Lung microvascular endothelial cell (primary cell): Measurements from ENCODE around the gene KCTD5. TPM values are rescaled to one million over a fixed set of nuclear protein-coding genes. Genes with fewer than 3 reads are reported as not detected.
"Not testable (repeated sequence)": the region's sequence is repeated elsewhere in the genome, so short reads cannot be mapped to it uniquely, and the experiment has no call there.

Source experiments
- DNase-seq, 2 donors: peaks; one replicate each; pipeline versions ENCODE4 v3.0.0 to v3.0.0-alpha.2; 2010; ENCODE audit warnings: low read depth in 2 of 2
- total RNA-seq: library from RNA; depleted of rRNA; stranded (reverse); fragments of >200 nt; gene quantifications from 2 replicates; pipeline ENCODE4 v1.2.1, GENCODE V29; 2014

The KCTD5 gene
- total RNA-seq, 1 donor from 2014 or later, result 17.5 TPM

DNA sequence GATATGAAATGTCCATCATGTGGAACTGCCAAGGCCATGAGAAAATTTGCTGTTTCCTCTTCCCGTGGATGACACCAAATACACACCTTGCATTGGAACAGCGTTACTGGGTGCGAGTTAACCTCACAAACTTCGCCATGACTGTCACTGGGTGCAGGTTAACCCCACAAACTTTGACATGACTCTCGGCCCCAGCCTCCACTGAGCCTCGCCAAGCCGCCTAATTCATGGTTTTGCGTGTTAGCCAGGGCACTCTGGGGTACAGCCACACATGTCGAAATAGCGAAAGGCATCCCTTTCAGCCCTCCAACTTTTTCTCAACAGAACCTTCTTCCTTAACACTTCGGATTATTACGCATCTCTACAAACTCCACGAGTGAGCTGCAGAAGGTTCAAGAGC is 10.6 kb upstream of the KCTD5 start:
- no peak for DNase-seq

DNA sequence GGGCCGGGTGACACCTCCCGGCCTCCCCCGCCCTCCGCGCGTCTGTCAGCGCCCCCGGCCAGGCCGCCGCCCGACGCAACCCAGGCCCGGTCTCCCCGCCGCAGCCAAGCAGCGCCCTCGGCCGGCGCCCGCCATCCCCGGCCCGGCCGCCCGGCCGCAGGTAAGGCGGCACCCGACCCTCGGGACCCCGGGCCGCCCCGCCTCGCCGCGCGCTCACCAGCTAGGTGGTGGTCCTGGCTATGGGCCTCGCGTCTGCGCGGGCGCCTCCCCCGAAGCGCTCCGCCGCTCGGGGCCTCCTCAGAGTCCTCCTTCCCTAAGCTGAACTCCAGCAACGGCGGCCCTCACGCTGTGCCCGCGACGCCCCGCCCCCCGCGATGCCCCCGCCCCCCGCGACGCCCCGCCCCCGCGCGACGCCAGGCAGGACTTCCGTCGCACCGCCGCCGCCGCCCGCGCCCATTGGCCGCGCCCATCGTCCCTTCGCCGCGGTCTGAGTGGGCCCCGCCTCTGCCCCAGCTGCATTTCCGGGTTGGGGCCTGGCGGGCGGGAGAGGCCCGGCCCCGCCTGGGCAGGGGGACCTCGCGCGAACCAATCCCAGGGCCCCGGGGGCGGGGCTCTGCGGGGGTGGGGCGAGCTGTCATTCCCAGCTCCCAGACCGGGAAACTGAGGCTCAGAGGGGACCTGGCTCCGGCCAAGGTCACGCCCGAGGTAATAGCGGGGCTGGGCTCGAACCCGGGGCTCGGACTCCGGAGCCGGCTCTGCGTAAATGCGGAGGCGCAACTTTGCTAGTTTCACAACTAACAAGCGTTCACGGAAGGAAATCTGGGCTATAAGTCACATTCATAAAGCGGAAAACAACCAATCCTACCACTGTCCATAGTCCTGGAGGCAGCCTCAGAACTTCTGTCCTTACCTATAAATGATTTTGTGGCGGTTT is 9.0 kb upstream of the KCTD5 start:
- peak; percentile 96 to 98 for DNase-seq

DNA sequence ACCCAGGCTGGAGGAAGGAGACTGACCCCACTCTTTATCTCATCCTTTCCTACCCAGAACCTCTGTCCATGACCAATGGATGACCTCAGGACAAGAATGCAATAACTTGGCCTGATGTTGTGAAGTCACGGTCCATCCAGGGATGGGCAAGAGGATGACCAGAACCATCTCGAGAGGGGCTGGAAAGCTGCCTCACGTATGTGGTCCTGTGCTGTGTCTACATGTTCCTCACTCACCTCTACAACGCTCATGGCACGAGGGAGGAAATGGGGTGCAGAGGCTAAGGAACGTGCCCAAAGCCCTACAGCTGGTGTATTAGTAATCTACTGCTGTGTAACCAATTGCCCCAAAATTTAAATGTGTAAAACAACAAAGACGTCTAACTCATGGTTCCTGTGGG is 7.3 kb upstream of the KCTD5 start:
- no peak for DNase-seq

DNA sequence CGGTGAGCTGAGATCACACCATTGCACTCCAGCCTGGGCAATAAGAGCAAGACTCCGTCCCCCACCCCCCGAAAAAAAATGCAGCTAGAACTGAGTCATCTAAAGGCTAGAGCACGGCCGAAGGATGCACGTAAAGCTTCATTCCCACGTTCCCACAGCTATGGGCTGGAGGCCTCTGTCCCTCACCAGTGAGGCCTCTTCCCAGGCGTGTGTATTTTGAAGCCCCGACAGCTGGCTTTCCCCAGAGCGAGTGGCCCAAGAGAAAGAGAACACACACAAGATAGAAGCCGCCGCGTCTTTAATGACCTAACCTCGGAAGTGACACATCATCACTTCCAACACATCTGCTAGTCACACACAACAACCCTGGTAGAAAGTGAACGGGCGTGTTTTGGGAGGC is 6.6 kb upstream of the KCTD5 start:
- no peak for DNase-seq

DNA sequence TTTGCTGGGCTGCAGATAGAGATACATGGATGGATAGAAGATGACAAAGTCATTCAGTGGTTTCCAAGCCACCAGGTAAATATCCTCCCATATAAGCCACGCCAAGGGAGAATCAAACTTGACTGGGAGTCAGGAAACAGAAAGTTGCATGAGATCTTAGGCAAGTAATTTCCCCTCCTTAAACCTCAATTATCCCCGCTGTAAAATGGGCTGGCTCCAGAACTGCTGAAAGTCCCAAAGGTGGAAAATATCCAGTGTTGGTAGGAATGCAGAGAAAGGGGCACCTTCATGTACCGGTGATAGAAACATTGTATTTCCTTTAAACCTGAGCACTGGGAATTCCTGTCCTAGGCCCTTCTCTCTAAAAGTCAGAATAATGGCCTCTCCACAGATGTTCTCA is 5.4 kb upstream of the KCTD5 start:
- not testable (repeated sequence) for DNase-seq

DNA sequence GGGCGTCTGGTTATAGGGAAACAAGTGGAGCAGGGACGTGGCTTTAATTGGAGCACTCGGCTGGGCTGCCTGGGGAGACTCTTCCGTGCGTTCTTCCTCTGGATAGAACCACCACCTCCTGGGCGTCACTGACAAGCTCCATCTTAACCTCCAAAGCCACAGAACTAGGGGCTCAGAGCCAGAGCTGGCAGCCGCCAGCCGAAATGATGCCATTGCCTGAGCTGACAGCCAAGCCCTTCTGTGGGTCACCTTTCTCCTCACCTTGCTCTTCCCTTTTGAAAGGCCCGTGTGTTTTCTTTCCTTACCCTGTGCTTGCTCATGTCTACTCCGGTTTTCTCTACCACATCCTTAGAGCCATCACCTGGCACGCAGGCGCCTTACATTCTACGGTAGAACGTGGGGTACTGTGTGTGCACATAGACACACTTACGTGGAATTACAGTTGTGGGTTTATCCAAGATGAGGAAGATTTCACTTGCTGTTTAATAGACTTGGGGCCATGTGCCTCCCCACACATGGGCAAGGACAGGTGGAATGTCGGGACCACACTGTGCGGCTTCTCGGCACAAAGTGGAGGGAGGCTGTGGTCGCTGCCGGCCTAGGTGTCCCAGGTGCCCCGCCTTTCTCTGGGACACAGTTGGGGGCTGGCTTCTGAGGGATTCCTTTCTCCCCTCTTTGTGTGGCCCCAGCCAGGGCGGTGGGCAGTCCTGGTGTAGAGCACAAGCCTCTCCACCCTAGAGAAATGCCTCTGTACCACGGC is 3.9 kb upstream of the KCTD5 start:
- not testable (repeated sequence) for DNase-seq

DNA sequence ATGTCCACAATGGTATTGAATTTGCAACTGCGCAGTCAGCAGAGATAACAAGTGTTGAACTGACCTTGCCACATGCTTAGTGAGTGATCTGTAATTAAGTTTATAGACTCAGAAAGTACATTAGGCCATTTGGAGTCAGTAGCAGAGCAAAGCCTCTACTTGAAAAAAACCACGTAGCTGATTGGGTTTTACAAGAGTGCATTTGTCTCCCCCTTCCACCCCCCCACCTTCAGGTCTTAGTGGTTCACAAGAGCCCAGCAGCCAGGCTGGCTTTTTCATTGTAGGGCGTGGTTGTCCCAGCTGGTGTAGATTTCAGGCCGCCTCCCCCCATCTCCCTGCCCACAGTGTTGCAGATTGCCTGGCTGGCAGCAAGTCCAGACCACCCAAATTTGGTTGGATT is 2.4 kb upstream of the KCTD5 start:
- not testable (repeated sequence) for DNase-seq

DNA sequence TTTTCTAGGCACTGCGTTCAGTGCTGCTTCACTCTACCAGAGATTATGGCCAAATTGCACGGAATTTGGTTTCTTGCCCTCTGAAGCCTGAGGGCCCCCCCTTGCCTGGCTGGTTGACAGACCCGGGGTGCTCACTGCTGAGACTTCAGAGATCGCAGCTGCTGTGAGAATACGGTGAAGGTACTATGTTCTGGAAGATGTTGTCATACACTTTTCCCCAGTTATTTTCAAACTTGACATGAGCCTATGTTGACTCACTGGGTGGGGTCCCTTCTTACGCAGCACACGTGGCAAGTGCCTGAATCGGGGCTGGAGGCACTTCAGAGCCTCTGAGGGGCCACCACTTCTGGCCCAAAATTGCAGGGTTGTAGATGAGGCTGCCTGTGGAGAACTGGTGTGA is 2.0 kb upstream of the KCTD5 start:
- DNase-seq, result not testable (repeated sequence)

DNA sequence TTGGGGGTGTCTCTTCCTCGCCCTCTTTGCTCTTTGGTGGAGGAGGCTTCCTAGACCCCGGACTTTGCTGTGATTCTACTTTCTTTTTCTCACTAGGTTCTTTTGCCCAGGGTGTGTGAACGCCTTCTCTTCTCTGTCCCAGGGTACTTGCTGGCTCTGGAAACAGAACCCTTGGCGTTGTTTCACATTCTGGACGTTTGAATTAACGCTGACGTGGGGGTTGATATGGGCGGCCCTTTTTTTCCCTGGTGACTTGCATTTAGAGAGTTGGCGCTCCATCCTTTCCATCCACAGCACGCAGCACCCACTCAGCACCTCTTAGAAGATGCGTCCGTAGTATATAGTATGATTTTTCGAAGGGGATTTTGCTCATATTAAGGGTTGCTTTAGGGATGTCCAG is 718 bp downstream of the KCTD5 start:
- peak; percentile 27 to 29 for DNase-seq

DNA sequence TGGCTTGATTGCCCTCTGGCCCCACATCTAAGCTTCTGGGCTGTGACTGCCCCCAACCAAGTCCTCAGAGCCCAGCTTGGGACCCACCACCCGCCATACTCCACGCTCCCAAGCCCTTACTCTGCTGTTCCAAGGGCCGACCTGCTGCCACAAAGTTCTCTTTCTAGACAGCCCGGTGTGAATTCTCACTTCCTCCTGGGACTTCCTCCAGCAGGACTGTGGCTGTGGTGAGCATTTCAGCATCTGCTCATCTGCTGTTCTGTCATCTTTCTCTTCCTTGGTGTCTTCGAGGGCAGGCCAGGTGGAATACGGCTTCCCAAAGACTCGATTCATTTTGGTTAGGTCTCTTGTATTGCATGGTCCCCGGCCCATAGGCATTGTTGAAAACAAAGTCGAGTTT is 3.8 kb downstream of the KCTD5 start:
- DNase-seq, result not testable (repeated sequence)

DNA sequence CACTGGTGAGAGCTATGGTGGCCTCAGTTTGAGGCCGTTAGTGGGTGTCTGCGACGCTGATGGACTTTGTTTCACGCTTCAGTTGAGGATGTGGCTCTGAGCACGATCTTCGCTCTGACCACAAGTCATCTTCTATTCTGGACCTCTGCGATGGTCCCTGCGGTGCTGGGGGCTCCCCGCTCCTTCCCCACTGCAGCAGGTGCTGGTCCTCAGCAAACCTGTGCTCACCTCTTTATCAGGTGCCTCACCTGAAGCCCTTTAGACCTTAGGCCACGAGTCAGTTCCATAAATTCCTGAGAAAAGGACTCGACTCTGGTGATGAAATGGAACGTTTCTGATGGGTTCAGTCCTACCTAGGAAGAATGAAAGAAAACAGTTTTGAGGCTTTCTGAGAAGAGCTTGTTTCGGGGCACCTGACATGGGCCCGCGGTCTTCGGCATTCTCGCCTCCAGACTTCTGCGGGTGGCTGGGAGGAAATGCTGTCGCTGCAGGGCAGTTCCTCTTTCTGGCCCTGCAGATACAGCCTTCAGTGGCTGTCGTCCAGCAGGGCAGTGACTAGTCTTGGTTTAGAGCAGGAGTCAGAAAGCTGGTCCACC is 4.7 kb downstream of the KCTD5 start:
- no peak for DNase-seq

DNA sequence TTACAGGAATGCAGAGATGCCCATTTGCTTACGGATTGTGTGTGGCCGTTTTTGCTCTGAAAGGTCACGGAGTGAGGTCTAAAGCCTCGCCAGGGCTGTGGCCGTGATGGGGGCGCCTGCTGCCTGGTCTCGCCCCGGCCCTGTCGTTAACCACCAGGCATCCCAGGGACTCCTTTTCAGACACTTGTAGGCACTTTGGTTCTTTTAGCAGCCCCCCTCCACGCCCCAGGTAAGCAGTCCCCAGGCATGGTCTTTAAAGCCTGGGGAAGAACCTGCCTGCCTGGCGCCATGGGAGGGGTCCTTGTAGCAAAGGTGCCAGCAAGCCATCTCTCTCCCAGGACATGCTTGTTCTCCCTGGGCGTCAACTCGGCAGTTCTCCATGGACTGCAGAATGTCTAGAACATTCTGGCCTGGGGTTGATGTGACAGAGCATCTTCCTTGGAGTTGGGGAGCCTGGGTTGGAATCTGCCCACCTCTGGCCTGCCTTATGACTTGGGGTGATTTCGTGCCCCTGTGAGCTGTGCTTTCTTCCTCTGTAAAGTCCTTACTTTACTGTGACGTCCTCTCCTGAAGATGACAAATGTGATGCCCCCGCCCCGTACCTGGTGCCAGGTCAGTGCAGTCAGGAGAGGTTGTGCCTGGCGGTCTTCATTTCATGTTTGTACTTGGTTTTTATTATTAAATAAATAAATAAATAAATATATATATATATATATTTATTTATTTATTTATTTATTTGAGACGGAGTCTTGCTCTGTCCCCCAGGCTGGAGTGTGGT is 5.4 kb downstream of the KCTD5 start:
- DNase-seq, result no peak

DNA sequence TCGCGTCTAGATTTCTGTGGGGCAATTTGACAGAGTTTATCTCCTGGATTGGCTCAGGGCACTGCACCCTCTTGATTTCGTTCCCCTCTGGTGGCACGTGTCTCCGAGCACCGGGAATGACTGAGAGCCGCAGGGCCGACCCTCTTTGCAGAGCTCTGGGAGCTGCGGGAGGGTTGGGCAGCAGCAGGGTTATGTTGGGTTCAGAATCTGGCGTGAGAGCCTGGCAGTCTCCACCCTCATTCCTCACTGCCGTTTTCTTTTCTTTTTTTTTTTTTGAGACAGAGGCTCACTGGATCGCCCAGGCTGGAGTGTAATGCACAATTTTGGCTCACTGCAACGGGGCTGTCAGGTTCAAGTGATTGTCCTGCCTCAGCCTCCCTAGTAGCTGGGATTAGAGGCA is 7.1 kb downstream of the KCTD5 start:
- not testable (repeated sequence) for DNase-seq

DNA sequence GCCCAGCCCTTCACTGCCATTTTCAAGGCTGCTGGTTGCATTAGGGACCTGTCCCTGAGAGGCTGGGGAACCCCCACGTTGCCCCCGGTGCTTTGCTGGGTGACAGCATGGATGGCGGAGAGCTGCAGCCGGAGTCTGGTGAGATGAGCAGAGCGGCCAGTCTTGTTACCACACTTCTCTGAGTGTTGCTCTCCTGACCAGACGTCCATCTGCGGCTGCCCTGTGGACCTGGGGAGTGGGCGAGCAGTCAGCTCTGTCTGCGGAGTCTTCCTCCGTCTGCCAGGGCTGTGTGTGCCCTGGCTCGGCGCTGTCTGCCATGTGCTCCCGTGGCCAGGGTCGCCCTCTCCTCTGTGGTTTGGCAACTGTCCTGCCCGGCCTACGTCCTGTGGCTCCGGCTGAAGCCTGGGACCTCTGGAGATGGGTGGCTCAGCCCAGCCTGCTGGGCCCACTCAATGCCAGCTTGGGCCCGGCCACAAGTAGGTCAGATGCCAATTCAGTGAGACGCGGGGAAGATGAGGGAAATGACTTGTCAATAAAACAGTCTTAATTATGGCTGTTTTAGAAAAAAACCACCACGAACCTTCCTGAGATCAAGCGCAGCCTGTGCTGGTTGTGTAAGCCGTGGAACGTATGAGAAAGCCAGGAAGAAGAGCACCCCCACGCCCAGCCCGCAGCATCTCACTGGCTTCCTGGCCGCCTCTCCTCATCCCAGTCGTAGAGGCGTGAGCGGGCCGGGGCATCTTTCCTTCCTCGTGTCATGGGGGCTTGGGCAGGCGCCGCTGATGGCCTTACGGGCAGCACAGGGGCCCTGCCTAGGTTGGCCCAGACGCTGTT is 7.9 kb downstream of the KCTD5 start:
- DNase-seq, result no peak

DNA sequence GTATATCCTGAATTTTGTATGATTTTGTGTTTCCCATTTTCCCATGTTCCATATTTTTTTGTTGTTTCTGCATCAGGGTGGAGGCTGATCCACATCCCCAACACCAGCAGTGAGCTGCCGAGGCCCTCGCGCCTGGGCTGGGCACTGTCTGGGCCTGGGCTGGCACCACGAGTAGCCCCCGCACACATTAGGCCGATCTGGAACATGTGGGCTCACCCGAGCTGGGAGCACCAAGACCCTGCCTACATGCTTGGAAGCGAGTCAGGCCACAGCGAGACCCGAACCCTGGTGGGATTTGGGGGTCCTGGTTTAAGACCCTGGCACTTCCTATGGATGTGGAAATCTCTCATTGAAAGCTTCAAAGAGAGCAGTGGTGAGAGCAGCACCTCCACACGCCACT is 8.5 kb downstream of the KCTD5 start:
- DNase-seq, result no peak

DNA sequence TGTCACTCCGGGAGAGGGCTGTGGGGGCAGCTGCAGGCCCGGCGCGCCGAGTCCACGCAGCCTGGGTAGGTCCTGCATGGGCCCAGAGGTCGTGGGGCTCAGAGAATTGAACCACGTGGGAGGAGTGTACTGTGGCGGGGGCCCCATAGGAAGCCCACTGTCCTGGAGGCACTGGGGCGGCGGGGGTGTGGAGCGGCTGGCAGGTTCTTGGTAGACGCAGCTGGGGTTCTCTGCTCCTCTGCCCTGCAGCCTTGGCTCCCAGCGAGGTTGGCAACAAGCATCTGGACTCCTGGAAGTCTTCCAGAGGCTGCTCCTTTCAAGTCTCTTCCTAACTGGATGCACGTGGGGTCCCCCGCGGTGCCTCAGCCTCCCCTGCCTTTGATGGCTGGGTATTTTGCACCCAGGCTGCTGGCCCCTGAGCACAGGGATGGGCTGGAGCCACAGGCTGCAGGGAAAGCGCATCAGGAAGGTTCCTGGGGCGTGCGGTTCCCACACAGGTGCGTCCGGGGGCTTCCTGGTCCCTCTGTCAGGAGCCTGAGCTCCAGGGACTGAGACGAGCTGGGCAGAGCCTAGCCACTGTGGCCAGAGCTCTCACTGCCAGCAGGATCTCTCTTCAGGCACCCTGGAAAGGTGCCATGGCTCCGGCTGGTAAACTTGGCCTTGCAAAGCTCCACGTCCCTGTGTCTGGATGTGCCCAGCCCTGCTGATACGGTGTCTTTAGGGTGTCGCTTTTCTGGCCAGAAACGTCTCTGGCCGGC is 9.3 kb downstream of the KCTD5 start:
- DNase-seq, result no peak

DNA sequence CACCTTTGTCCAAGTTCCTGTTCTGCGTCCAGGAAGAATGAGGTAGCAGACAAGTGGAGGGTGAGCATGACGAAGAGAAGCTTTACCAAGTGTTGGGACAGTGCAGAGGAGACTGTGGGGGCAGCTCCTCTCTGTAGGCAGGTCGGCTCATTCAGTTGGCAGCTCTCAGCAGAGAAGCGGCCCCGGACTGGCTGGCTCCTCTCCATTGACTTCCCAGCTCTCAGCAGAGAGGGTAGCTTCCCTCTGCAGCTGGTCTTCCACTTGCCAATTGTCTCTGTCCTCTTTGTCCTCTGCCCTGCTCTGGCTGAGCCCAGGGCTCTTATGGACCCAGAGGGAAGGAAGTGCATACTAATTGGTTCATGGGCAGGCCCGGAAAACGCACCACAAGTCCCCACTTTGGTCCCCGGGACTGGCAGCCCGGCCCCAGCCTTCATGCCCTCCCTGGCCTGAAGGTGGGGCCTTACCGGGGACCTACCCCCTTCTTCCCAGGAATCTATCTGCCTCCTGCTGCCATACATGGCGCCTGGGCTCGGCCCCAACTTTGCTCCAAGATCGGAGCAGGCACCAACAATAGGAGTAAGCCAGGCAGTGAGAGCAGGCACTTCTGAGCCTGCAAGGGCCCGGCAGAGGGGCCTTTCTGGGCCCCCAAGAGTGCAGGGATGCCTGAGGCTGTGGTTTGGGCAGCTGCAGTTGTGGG is 10.1 kb downstream of the KCTD5 start:
- no peak for DNase-seq

DNA sequence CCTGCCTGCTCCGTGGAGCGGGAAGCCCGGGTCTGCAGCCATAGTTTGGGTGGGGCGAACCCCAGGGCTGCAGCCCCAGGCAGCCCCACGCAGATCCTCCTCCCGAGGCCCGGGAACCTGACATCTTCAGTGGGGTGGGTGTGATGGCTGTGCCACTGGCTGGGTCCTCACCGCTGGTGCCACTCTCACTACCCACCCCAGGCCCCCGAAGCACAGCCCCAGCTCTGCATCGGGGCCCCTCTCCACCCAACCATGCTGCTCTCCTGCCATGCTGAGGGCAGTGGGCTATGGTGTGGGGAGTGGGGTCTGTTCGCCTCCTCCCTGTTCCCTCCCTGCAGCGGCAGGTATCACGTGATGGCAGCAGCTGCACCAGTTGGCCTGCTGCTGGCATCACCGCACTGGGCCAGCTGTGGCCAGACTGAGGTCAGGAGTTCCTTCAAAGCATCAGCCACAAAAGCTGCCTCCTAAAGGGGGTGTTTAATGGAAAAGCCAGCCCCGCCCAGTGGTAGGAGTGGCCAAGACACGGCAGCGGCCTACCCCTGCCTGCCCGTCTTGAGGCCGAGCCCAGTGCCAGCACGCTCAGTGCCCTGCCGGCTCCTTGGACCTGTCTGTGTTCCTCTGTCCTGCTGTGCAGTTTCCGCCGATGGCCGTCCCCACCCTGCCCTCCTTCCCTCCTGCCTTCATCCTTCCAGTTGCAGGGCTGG is 10.8 kb downstream of the KCTD5 start:
- DNase-seq, result no peak
